Measurements from ENCODE around the gene CD4.
"Not testable (repeated sequence)": the region's sequence is repeated elsewhere in the genome, so short reads cannot be mapped to it uniquely, and the experiment has no call there.

CD4 gene

DNA sequence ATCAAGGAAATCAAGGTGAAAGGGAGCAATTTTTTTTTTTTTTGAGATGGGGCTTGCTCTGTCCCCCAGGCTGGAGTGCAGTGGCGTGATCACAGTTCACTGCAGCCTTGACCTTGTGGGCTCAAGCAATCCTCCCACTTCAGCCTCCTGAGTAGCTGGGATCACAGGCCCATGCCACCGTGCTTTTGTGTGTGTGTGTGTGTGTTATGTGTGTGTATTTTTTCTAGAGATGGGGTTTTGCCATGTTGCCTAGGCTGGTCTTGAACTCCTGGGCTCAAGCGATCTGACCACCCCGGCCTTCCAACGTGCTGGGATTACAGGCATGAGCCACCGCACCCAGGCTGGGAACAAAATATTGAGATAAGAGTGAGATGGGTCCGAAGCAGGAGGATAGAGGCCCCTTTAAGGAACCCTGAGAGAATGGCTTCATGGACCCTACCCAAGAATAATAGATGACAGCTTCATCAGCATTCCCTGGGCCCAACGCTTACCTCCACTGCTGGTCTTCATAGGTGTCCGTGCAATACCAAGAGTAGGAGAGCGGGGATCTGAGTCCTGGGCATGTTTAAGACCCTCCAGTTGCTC lies 60.7 kb downstream of the CD4 start:
- no peak for DNase-seq

DNA sequence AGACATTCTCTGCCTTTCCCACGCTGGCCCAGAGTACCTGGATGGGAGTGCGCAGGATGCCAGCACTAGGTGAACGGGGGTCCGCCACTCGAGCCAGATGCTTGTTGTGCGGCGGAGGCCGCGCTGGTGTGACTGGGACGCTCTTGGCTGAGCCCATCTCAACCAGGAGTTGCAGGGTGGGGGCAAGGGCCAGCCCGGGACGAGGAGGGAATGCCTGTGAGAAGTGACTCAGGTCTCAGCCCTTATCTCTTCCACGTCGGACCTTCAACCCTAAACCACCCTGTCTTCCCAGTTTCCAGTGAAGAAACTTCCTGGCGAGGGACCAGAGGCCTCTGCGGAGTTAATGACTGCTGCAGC lies 61.4 kb downstream of the CD4 start:
- no peak for DNase-seq

DNA sequence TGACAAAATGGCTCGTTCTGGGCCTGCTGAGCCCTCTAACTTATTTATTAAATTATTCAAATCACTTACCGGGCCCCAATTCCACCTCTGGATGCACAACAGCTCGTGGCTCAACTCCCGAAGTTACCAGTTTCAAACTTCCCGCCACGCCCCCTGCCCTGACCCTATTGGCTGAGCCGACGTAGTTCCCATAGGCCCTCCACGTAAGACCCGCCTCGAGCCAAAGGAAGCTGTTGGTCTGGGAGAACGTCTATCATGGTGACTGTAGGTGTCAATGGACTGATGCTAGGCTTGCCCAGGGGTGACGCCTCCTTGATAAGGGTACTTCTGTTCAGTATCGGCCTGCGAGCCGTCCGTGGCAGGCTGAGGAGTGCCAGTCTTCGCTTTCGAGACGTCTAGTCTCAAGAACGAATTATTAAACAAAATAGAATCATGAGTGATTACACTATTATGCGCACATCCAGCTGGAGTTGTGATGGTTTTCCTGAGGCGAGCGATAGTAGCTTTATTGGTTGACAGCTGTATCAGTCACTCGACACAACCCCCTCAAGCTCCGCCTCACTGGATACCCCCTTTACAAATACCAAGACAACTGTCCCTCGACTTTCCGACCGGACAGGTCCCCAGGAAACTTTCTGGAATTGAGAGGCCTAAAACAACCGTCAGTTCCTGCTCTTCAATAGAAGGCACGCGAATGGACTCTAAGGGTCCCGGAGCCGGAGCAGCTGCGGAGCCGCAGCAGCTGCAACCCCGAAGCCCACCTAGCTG lies 62.0 kb downstream of the CD4 start, which contains the start of gene CDCA3:
Gene CDCA3 (minus strand): TSS at position 134 of the 768 bp plus-strand sequence. CDS start 334 bp downstream, outside the sequence.
- DNase-seq = peak; percentile 95

DNA sequence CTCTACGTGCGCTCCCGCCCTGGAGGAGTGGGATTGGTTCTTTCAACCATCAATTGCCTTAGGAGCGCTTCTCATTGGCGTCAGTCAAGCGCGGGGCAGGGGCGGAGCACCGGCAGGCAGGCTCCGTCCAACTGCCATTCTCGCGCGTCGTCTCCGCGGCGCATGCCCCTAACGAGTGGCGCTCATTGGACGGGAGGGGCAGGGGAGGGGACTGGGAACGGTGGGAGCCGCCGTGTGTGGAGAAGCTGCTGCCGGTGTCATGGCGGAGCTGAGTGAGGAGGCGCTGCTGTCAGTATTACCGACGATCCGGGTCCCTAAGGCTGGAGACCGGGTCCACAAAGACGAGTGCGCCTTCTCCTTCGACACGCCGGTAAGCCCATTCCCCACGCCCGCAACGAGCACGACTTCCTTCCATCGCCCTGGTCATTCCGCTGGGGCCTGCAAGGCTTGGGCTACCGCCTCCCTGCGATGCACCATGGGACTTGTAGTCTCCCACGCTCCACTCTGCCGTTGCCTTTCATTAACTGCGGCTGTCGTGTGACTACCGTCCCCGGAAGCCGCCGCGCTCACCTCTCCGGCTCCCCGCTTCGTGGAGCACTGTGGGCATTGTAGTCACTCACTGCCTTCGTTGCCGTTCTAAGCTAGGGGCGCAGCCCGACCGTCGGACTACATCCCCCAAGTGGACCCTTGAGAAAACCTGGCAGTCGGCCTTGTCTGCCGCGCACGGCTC lies 62.8 kb downstream of the CD4 start, which contains the start of gene USP5:
Gene USP5 (plus strand): TSS at position 230 of the 730 bp plus-strand sequence. CDS start 30 bp downstream, at position 260.
- DNase-seq = peak; percentile 98

DNA sequence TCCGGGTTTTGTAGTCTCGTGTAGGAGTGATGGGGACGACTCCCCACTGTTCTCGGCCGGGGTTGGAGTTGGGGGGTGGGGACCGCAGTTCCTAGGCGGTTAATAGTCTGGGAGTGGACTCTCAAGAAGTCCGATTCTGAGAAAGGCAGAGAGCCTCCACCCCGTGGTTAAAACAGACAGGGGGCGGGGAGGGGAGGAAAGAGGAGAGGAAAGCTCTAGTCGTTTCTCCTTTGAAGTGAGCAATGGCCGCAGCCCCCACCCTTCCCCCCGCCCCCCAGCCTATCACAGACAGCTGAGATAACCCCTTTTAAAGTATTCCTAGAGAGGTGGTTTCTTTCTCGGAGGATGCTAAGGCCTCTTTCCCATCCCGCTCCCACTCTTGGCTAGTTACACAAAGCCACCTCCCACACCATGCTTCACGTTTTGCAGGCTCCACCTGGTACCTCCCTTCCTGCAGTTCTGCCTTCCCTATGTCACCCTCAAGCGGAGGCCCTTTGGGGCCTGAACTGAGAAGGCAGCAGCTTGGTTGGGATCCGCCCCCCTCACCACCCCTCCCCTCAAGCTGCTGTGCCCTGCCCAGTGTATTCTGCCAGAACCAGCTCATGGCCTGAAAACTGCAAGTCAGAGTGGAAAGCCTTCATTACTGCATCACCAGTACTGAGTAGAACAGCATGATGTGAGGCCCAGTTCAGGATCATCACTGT lies 63.5 kb downstream of the CD4 start:
- no peak for DNase-seq

DNA sequence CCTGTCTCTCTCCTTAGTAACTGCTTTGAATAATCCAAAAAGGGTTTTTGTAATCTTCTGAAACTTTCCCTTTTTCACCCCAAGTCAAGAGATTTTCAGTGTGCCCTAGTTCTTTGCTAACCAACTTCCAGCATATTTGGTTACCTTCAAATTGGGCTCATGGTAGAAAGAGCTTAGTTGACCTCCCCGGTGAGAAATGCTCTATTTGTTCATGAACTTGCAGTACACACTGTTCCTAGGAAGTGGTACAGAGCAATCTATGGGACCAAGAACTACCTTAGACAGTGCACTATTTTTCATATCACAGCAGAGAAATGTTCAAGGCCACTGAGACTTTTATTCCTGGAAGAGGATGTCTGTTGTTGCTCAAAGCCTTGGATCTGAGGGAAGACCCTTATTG lies 64.3 kb downstream of the CD4 start:
- no peak for DNase-seq

DNA sequence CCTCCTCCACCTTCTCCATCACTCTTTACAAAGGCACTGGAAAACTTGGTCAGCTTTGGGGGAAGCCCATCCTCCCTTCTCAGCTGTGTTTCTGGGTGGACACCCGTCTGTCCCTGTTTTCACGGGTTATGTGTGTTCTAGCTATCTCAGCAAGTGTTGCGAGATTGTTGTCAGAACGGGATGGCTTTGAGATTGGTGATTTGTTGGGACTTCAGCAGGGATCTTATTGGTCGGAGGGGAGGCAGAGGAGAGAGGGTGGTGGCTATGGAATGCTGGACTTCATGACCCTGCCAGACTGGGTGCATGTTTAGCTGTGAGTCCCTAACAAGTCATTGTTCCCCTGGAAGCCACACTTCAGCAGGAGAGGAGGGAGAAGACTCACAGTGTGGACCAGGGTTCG lies 64.7 kb downstream of the CD4 start:
- DNase-seq = no peak

DNA sequence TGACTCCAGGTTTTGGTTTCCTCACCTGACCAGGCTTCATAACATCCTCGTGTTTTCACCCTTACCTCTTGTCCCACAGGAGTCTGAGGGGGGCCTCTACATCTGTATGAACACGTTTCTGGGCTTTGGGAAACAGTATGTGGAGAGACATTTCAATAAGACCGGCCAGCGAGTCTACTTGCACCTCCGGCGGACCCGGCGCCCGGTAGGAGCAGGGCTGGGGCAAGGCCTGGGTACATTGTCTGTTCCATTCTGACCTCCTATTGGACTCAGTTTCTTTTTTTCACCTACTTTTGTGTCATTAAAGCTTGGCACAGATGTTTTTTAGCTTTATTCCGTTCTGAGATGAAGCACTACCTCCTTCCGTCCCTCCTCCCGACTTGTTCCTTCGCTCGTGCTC lies 66.0 kb downstream of the CD4 start:
- no peak for DNase-seq

DNA sequence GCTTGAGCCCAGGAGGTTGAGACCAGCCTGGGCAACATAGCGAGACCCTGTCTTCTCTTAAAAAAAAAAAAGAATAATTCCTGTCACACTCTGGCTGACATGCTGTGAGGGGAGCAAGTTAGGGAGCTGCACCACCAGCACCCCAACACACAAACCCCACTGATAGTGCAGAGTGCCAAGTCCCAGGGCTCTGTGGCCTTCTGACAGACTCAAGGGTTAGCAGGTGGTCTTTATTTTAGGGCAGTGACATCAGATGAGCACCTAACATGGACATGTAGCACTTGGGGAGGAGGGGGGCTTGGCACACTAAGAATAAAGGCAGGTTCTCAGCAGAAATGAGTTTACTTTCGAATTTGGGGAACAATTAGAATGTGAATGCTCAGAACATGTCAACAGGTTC lies 69.5 kb downstream of the CD4 start:
- no peak for DNase-seq

DNA sequence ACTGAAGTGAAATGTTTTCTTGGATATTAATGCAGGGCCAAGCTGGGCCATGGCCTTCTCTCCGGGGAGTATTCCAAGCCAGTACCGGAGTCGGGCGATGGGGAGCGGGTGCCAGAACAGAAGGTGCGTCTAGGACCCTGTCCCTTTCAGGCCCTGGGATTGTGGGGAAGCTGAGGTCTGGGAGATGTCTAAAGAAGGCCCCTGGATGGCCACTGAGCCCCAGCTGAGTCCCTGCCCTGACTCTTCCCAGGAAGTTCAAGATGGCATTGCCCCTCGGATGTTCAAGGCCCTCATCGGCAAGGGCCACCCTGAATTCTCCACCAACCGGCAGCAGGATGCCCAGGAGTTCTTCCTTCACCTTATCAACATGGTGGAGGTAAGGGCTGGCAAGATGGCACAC lies 70.8 kb downstream of the CD4 start:
- DNase-seq = no peak

DNA sequence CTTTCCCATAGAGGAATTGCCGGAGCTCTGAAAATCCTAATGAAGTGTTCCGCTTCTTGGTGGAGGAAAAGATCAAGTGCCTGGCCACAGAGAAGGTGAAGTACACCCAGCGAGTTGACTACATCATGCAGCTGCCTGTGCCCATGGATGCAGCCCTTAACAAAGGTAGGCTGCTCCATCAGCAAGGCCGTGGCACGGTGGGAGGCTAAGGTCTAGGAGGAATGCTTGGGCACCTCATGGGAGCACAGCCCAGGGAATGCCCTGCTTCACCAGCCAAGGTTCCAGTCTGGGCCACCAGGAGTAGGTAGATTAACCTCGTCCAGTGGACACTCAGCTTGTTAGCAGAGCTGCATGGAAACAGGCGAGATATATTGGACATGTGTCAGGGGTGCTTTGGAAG lies 71.6 kb downstream of the CD4 start:
- no peak for DNase-seq

DNA sequence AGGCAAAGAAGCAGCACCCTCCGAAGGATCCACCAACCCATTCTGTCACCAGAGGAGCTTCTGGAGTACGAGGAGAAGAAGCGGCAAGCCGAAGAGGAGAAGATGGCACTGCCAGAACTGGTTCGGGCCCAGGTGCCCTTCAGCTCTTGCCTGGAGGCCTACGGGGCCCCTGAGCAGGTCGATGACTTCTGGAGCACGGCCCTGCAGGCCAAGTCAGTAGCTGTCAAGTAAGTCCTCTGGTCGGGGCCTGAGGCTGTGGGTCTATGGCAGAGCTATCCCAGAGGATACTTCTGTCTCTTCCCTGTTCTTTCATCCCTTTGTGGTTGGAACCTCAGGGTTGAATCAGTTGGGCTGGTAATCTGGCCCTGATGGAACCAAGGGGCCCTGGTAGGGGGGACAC lies 72.1 kb downstream of the CD4 start:
- no peak for DNase-seq

DNA sequence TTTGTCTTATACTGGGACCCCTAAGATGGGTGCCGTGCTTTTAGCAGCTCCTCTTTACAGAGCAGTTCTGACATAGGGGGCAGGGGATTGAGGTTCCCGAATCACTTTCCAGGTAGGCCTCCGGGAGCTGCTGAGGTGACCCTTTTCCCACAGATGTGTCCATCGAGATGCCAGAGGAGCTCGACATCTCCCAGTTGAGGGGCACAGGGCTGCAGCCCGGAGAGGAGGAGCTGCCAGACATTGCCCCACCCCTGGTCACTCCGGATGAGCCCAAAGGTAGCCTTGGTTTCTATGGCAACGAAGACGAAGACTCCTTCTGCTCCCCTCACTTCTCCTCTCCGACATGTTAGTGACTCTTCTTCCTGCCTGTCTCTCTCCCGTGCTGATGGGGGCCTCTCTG lies 73.7 kb downstream of the CD4 start:
- DNase-seq = no peak

DNA sequence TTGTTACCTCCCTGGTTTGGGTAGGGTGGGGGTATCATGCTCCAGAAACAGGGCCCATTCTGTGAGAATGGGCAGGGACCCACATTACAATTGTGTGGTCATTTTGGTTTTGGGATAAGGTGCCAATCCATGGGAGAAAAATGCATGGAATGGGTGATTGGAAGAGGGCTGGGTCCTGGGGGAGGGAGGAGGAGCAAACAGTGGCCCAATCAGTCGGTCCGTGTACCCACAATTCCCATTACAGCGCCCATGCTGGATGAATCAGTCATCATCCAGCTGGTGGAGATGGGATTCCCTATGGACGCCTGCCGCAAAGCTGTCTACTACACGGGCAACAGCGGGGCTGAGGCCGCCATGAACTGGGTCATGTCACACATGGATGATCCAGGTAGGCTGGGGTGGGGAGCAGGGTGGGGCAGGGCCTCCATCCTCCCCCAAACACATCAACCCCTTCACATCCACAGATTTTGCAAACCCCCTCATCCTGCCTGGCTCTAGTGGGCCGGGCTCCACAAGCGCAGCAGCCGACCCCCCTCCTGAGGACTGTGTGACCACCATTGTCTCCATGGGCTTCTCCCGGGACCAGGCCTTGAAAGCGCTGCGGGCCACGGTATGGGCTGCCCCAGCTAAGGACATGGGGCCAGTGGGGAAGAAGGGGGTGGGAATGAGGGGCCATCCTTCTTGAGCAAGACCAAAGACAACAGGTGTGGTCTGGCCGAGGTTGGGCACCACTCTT lies 74.4 kb downstream of the CD4 start:
- no peak for DNase-seq

DNA sequence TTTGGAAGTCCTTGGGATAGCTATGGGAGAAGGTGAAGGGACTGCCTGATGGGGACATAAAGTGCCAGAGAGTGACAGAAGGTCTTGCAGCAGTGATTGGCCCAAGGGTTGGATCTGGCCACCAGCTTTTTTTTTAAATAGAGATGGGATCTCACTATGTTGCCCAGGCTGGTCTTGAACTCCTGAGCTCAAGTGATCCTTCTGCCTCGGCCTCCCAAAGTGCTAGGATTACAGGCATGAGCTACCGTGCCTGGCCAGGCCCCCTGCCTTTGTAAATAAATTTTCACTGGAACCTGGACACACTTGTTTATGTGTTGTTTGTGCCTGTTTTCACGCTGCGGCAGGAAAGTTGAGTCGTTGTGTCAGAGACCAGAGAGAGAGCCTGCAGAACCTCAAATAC lies 76.0 kb downstream of the CD4 start:
- DNase-seq = not testable (repeated sequence)

DNA sequence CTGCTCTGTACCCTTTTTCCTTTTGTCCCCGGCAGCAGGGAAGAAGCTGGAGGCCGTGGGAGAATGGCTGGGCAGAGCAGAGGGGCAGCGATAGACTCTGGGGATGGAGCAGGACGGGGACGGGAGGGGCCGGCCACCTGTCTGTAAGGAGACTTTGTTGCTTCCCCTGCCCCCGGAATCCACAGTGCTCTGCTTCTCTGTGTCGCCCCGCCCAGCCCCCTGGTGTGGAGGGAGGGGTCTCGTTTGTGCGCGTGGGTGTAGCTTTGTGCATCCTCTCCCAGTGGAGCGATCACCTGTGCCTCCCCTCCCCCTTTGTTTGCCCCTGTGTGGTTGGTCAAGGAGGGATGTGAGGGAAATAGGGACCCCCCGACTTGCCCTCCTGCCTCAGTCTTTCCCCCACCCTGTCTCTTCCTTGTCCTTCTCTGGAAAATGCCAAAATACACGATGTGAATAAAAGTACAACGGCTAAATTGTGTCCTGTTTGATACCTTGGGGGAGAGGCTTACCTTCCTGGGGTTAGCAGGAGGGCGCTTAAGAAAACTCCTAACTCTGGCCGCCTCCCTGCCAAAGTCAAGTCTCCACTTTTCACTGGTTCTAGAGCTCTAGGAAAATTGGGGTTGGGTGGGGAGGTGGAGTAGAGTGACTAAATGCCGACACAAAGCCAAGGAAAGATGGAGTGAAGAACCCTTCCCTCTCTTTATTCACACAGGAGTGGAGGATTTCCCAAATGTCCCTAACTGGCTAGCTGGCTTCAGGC lies 77.0 kb downstream of the CD4 start:
- no peak for DNase-seq

DNA sequence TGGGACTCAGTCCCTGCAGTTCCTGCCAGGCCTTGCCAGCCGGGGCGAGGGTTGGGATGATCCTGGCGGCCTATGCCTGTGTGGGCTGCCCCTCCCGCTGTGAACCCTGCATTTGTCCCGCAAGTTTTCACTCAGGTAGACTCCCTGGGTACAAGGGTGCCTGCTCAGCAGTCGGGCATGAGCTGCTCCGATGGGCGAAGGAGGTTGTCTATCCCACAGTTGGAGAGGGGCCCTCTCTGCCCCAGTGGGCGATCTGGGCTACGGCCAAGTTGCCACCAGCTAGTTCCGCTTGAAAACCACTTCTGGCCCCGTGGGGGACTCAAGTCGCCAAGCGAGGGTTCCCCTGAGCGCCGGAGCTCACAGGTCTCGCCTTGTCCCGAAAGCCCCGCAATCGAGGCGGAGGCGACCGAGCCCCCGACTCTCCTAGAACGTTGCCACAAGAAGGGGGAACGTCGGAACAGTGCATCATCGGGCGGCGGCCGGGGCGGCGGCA lies 77.6 kb downstream of the CD4 start:
- DNase-seq = no peak

DNA sequence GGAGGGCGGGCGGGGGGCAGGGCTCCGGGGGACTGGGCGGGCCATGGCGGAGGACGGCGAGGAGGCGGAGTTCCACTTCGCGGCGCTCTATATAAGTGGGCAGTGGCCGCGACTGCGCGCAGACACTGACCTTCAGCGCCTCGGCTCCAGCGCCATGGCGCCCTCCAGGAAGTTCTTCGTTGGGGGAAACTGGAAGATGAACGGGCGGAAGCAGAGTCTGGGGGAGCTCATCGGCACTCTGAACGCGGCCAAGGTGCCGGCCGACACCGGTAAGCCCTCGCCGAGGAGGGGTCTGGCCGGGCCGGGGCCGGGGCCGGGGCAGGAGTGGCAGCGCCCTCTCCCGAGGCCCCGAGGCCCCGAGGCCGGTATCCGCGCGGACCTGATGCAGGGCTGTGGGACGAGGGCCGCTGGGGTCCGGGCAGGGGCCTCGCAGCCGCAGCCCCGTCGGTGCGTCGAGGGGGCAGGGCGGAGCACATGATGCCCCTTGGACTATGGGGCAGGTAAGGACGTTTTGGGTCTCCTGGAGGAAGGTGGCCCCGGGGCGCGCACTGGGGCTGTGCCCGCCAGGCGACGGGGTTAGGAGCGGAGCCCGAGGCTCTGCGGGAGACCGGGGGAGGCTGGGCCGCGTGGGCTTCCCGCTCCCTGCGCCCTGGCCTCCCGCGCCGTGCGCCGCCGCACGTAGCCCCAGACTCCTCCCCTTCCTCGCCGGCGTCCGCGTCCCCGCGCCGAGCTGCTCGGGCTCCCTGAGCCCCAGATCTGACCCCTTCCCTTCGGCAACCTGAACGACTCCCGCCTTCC lies 78.3 kb downstream of the CD4 start, which contains the start of gene TPI1:
Gene TPI1 (plus strand): TSS at position 119 of the 798 bp plus-strand sequence. CDS start 36 bp downstream, at position 155.
- peak; percentile 76 for DNase-seq

DNA sequence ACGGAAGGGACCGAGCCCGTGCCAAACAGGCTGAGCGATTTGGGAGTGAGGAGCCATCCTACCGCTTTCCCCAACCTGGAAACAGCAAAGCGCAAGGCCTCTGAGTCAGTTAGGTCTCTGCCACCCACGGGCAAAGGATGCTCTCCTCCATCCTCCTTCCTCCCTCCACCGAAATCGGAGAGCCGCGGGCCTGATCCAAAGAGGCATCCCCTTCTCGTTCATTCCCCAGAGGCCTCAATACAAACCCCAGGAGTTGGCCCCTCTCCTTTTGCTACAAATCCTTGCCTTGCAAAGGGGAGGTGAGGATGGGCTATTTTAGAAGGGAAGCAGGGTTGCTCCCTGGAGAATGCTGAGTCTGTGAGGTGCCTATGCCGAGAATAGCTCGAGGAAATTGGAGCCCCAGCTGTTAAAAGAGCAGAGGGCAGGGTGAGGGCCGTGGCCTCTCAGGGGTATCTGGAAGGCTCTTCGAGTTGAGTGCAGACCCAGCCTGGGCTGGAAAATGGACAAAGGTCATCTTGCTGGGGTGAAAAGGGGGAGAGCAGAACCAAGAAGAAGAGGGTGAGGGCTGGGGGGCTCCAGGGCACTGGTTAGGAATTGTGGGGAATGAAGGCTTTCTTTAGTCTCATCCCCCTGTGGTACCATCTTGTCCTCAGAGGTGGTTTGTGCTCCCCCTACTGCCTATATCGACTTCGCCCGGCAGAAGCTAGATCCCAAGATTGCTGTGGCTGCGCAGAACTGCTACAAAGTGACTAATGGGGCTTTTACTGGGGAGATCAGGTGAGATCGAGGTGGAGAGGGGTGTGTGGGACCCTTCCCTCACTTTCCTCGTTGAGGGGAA lies 79.1 kb downstream of the CD4 start:
- DNase-seq = no peak

All from NCI-H2107 (cell line).